ENCODE data around the gene NEDD4L.
"Not testable (repeated sequence)": the region's sequence is repeated elsewhere in the genome, so short reads cannot be mapped to it uniquely, and the experiment has no call there.

The NEDD4L gene

DNA sequence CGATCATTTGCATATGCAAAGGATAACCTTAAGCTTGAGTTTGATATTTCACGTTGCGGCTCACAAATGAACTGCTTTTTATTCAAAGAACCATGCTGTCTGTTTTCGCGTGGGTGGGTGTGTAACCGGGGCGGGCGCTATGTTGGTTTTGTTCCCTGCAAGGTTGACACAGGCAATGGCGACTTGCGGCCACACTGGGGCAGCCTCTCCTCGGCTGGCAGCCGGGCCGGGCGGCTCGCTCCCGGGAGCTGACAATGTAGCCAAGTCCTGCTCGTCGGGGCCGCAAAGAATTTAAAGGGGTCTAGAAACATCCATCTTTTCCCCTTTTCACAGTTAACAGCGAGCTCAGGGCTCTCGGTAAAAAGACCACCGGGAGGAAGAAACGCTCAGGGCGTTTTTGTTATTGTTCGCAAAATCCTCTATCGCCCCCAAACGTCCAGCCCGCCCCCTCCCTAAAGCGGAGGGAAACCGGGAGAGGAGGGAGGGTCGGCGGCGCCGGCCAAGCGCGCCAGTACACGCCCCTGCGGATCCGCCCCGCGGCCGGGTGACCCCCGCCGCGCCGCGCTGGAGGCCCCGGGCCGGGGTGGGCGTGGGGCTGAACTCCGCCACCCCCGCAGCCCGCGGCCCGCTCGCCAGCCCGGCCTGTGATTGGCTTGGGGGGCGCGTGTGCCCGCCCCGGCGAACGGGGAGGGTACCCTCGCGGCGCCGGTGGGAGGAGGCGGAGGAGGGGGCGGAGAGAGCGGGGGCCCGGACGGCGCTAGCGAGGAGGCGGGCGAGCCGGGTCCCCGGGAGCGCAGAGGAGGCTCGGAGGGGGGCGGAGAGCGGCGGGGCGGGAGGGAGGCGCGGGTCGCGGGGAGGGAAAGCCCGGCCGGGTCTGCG is at the start of gene NEDD4L:
Gene NEDD4L (plus strand): TSS at position 736 of the 879 bp plus-strand sequence. CDS start 435 bp downstream, outside the sequence.
- peak; percentile 55 for DNase-seq (ENCODE audit: low read depth, low spot score)

DNA sequence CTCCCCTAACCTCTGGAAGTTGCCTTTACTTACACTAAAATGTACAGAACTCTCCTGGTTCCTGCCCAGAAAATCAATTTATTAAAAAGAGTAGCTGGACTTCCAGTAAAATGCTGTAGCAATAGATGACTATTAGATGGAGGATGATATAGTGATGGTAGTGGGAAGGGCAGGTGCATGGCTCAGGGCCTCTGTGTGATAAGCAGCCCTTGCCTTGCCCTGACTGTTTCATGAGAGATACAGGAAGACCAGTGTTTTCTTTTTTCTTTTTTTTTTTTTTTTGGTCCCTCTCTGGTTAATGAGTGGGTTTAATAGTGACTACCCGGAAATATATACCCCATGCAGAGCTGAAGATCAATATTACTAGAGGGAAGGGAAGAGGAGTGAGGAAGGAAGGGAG is 48.7 kb upstream of the NEDD4L start:
- no peak for DNase-seq (ENCODE audit: low read depth, low spot score)

DNA sequence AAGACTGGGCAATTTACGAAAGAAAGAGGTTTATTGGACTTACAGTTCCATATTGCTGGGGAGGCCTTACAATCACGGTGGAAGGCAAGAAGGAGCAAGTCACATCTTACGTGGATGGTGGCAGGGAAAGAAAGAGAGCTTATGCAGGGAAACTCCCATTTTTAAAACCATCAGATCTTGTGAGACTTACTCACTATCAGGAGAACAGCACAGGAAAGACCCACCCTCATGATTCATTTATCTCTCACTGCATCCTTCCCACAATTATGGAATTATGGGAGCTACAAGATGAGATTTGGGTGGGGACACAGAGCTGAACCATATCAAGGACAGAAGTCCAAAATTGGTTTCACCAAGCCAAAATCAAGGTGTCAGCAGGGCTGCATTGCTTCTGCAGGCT is 47.1 kb upstream of the NEDD4L start:
- DNase-seq (ENCODE audit: low read depth, low spot score) = not testable (repeated sequence)

DNA sequence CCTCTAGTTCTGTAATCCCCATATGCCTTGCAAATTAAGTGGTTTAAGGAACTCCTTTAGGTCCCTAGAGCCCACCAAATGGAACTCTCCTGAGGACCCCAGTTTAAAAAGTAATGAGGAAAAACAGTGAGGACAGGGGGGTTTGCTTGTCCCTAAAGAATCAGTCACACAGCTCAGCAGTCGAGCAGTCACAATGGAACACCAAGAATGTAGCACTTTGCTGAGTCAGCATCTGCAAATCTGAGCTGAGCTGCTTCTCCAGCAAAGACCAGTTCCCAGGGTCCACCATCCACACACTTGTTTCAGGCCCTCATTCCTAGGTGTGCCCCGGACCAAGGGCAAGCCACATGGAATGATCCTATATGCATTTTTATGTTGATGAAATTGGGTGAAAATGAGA is 46.2 kb upstream of the NEDD4L start:
- DNase-seq (ENCODE audit: low read depth, low spot score) = no peak

DNA sequence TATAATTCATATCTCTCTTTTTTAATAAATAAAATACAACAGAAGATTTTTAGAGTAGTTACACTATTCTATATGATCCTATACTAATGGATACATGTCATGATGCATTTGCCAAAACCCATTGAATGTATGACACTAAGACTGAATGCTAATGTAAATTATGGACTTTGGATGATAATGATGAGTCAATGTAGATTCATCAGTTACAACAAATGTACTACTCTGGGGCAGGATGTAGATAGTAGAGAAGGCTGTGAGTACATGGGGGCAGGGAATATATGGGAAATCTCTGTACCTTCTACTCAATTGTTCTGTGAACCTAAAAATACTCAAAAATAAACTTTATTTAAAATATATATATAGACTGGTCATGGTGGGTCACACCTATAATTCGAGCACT is 45.6 kb upstream of the NEDD4L start:
- no peak for DNase-seq (ENCODE audit: low read depth, low spot score)

DNA sequence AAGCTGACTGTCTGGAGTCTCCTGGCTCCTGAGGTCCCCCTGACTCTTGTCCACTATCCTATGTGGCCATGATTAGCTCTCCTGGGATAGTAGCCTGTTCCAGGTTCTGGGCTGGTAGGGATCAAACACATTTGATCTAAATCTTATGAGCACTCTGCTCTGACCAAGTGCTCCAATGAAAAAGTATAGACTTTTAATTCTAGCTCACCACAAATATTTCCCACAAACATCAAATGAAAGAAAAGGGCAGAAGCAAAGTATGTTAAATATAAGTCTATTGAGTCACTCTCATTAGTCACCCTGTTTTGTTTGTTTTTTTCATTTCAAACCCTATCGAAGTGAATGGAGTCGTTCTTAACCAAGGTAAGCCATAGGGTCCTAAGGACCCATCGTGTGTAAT is 39.7 kb upstream of the NEDD4L start:
- no peak for DNase-seq (ENCODE audit: low read depth, low spot score)

DNA sequence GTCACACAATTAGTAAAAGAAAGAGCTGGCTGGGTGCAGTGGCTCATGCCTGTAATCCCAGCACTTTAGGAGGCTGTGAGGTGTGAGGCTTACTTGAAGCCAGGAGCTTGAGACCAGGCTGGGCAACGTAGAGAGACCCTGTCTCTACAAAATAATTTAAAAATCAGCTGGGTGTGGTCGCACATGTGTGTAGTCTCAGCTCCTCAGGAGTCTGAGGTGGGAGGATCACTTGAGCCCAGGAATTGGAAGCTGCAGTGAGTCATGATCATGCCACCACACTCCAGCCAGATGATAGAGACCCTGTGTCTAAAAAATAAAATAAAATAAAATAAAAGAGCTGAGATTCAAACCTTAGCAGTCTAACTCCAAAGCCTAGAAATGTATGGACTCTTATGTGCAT is 39.0 kb upstream of the NEDD4L start:
- DNase-seq (ENCODE audit: low read depth, low spot score) = no peak

DNA sequence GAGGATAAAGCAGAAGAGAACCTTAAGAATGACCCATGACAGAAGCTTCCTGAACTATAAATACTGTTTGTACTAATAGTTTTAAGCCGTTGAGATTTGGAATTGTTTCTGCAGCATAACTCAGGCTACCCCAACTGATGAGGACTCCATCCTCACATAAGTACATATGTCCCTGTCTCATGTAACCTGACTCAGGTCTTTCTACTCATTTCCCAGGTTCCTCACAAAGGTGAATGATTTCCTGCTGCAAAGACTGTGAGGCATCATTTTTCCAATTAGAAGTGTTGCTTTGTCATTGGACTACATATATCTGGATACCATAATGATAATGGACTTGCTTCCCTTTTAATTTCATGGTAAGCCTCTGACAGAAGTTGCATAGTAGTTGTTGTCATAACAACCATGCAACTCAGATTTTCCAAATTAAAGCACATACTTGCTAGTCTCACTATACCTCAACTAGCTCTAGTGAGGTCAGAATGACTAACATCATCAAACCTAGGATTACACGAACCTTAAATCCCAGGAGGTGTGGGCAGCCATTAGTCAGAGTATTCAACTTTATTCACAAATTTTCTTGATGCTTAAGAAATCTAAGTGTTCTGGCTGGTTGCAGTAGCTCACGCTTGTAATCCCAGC is 38.0 kb upstream of the NEDD4L start:
- DNase-seq (ENCODE audit: low read depth, low spot score) = no peak

DNA sequence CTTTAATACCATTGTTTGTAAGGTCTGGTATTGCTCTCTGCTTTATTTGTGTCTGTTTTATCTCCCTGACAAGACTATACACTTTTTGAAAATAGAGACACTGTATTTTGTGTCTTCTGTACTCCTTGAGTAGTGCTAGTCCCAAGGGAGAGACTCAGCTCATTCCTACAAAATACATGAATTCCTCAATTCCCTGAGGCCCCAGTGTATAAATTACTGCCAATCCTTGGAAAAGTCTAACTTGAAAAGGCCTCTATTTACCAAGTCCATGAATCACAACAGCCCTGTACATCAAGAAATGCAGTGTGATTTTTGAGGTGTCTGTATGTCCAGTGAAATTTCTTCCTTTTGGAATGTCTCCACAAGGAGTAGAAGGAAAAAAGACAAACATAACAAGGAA is 34.9 kb upstream of the NEDD4L start:
- no peak for DNase-seq (ENCODE audit: low read depth, low spot score)

DNA sequence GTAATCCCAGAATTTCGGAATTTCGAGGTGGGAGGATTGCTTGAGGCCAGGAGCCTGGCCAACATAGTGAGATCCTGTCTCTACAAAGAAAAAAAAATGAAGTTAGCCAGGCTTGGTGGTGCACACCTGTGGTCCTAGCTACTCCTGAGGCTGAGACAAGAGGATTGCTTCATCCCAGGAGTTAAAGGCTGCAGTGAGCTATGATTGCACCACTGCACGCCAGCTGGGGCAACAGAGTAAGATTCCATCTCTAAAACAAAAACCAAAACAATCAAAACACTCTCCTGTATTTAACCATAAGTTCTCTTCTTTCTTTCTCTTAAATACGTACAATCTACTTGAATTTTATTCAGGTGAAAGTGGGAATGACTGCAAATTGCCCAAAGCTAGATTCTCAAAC is 33.8 kb upstream of the NEDD4L start:
- DNase-seq (ENCODE audit: low read depth, low spot score) = no peak

DNA sequence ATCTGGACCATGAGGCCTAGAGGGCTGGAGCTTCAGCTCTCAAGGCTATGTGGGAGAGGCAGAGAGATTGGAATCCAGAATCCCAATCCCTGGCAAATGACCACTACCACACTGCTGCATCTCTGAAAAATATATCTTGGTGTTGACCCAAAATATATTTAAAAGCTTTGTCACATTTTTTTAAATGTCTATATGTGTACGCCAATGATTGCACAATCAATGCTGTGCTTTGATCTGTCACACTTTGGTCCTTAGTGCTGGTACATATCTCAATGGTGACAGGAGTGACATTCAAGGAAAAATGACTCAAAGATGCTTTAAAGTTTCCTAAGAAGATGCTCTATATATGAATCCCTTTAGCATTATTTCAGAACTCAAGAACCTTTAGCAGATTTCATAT is 31.7 kb upstream of the NEDD4L start:
- no peak for DNase-seq (ENCODE audit: low read depth, low spot score)

DNA sequence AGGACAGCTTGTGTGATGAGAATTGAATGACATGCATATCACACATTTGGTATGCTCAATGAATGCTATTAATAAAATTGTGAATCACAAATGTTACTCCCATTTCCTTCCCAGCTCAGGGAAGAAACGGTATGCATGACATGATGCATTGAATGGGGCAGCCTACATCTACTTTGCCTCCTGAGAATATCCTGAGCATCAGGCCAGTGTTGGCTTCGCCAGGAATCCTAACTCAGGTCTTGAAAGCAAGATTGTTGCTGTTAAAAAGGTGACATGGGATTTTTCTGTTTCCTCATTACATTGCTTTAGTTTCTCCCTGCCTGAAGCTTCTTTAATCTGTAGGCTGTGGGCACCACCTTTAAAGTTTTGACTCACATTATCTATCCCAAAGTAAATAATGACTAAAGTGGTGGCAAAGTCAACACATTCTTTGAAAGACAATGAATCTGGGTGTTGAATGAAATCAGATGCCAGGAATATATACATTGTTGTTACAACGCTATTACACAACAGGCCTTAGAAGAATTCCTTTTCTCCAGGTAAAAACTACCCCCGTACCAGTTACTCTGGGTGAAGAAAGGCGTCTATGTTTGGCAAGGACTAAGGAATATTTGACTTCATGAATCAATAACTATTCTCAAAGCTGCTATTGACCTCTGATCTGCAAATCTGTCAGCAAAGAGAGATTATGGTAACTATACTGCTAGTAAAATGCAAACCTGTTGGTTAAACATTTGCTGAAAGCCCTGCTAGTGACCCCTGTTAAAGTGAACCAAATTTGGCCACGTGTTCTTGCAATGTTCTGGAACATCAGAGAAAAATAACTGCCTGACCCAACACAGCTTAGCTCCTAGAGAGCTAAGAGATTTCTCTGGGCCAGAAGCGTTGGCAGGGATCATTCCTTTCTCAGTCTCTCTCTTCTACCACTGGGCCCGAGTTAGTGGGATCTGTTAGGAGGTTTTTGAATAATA is 30.5 kb upstream of the NEDD4L start:
- DNase-seq (ENCODE audit: low read depth, low spot score) = no peak

DNA sequence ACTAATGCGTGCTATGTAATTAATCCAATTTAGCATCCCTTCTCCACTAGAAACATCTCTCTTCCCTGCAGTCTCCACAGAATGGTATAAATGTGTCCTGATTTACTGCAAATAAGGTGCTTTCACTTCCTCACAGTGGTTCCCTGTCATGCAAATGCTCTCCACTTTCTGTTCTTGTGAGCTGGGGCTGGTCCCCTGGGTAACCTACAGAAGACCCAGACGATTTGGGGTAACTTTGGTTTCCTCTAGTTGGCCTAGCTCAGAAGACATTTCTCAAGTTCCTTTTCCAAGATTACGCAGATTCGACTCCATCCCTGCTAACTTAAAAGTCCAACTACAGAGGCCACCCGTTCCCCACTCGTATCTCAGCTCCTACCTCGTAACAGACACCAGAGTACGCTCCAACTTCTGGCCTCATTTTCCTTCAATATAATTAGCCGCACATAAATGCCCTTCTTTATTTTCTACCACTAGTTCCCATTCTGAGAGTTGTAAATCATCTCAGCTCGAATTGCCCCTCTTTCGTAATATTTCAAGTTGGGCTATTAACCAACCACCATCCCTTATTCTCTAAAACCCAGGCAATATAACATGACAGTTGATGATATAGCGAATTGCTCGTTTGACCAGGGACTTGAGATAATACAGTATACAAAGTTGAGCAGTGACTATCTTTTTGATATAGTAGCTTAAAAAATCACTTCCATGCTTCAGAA is 28.8 kb upstream of the NEDD4L start:
- DNase-seq (ENCODE audit: low read depth, low spot score) = no peak

DNA sequence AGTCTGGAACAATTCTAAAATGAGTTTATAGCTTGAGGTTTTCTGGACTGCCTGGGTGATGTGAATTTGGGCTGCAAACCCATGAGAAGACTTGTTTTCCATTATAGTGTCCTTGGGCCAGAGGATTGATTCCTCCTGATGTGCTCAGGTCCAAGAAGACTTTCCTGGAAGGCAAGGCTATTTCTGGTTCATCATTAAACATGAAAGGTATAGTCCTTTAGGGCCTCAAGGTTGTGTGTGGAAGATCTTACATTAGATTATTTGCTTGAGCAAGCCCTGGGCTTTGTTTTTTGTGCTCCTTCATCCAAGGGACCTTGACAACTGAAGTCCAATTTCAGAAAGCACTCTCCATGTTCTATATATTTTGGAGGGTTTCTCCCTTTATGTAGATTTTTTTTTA is 26.8 kb upstream of the NEDD4L start:
- no peak for DNase-seq (ENCODE audit: low read depth, low spot score)

DNA sequence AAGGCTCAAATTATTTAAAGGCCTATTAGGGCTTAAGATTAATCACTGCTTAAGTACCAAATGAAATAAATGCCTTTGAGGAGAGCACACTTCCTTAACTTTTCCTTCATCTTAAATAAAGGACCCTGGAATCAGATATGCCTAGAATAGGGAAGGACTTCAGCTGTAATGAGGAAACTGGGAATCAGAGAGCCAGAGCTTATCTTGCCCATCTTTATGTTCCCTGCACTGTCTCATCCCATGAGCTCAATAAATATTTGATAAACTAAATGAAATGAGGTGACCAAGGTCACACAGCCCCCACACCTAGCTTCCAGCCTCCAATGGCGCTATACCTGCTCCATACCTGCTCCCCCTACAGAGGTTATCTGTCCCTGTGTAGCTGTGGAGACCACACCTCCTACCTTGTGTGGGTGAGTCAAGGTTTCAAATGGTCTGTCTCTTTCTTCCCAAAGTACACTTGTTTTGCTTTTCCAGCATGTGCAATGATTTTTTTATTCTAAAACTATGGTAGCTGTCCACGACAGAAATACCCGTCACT is 23.4 kb upstream of the NEDD4L start:
- DNase-seq (ENCODE audit: low read depth, low spot score) = no peak

DNA sequence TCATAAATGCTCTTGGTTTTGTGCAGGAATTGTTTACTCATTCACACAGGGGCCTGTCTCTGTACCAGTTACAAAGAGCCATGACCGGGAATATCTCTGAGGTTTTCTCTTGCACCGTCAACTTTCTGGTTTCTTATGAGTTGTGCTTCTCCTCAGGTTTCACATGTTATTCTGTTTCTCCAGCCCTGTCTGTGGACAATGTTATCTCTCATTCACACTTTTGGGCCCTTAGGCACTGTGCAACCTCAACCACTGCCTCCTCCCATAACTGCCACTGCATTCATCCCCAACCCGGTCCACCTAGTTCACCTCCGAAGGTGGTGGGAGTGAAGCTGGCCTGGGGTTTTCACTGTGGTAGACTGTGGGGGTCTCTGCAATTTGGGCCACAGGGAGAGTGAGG is 22.5 kb upstream of the NEDD4L start:
- no peak for DNase-seq (ENCODE audit: low read depth, low spot score)

DNA sequence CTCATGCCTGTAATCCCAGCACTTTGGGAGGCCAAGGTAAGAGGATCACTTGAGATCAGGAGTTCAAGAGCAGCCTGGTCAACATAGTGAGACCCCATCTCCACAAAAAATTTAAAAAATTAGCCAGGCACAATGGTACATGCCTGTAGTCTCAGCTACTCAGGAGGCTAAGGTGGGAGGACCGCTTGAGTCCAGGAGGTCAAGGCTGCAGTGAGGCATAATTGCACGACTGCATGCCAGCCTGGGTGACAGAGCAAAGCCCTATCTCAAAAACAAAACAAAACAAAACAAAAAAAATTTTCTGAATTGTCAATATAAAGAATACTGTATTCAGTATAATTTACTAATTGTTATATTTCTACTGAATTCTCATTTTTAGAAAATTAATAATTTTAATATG is 20.9 kb upstream of the NEDD4L start:
- DNase-seq (ENCODE audit: low read depth, low spot score) = no peak

DNA sequence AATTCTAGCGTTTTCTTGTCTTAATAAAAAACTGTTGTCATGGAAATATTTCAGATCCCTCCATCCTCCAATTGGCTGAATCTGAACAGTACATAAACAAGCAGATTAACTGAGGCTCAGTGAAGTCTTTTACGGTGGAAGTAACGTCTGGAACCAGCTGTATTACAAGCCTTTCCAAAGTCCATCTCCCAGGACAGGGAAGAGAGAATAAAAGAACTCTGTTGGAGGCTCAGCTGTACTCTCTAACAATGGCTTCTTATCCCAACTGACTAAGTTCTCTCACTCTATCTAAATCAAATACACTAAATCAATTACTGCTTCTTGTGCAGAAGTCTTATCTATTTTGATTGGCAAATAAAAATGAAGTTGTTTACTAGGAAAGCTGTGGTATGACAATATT is 19.9 kb upstream of the NEDD4L start:
- no peak for DNase-seq (ENCODE audit: low read depth, low spot score)

DNA sequence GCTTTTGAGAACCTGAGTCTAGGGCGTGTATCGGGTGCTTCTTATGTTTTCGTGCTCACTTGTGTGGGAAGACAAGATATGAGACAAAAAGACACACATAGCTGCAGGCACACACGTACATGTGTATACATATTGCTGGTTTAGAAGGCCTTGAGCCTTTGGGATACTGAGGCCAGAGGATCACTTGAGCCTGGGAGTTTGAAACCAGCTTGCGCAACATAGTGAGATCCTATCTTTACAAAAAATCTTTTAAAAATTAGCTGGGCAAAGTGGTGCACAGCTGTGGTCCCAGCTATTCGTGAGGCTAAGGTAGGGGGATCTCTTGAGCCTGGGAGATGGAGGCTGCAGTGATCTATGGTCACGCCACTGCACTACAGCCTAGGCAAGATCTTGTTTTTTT is 18.8 kb upstream of the NEDD4L start:
- no peak for DNase-seq (ENCODE audit: low read depth, low spot score)

DNA sequence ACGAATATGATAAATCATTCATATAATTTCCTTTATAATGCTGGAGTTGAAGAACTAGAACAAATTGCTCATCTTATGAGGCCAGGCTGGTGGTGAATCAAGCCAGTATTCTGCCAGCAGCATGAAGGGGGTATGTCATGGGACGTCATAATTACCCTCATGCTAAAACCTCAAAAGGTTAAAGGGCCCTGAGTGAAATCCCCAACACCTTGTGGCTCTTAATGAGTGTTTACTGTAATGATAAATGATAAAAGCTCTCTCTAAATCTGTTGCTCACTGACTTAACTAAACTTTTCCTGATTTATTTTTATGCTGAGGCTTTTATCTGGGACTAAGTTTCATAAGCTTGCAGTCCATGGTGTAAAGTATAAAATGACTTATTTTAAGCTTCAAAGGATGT is 18.3 kb upstream of the NEDD4L start:
- DNase-seq (ENCODE audit: low read depth, low spot score) = no peak

DNA sequence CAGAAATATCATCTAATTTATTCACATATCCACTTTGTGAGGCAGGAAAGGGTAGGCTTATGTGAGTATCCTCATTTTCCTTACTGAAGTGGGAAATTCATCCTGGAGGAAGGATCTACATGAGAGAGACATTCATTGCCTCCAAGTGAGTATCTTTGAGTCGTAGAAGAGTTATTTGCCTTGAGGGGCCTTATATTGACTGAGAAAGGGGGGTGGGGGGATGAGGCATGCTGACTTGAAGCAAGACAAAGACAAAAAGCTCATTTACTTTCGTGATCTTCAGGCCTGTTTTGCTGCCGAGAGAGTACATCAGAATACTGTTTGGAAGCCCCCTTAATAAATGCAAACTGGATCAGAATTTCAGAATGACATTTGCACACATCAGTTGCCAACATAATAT is 17.6 kb upstream of the NEDD4L start:
- no peak for DNase-seq (ENCODE audit: low read depth, low spot score)

All from activated CD4-positive, CD25-positive, alpha-beta regulatory T cell treated with anti-CD3 and anti-CD28 coated beads, Interleukin-2, amount 50 U/mL, for 16 hours (primary cell).